ENCODE measurements around the gene PRRG4. TPM values are rescaled to one million over a fixed set of nuclear protein-coding genes. Genes with fewer than 3 reads are reported as not detected.
"Not testable (repeated sequence)": the region's sequence is repeated elsewhere in the genome, so short reads cannot be mapped to it uniquely, and the experiment has no call there.

PRRG4 gene
- total RNA-seq, 2 donors from 2014 or later: 0.42 to 0.52 TPM

- ATAC-seq (replicated peaks): no peak
- no peak overlapping the region for H3K4me3 Mint-ChIP-seq
- H3K27ac Mint-ChIP-seq: no peak overlapping the region
- H3K4me1 Mint-ChIP-seq: peaks cover 5% of the 10 kb centered on the region
- H3K36me3 Mint-ChIP-seq (ENCODE audit: low read depth): no peaks in the 10 kb centered on the region
- no peaks in the 10 kb centered on the region for H3K9me3 Mint-ChIP-seq
- peaks cover 10% of the 10 kb centered on the region for H3K27me3 Mint-ChIP-seq
These were observed 9.2 kb upstream of the PRRG4 start for GRCh38 chr11:32820497-32820896.

GRCh38 chr11:32821517-32821916 lies 8.2 kb upstream of the PRRG4 start:
- peaks cover 10% of the 10 kb centered on the region for H3K27me3 Mint-ChIP-seq
- peak; percentile 53 for ATAC-seq (replicated peaks)
- H3K4me3 Mint-ChIP-seq: no peak overlapping the region
- H3K9me3 Mint-ChIP-seq: no peaks in the 10 kb centered on the region
- H3K27ac Mint-ChIP-seq: no peak overlapping the region
- peaks cover 5% of the 10 kb centered on the region for H3K4me1 Mint-ChIP-seq
- H3K36me3 Mint-ChIP-seq (ENCODE audit: low read depth): no peaks in the 10 kb centered on the region

GRCh38 chr11:32821917-32822560 lies 7.7 kb upstream of the PRRG4 start:
- H3K4me3 Mint-ChIP-seq: no peak overlapping the region
- no peak for ATAC-seq (replicated peaks)
- peaks cover 5% of the 10 kb centered on the region for H3K4me1 Mint-ChIP-seq
- no peaks in the 10 kb centered on the region for H3K9me3 Mint-ChIP-seq
- no peaks in the 10 kb centered on the region for H3K36me3 Mint-ChIP-seq (ENCODE audit: low read depth)
- H3K27me3 Mint-ChIP-seq: peaks cover 10% of the 10 kb centered on the region
- no peak overlapping the region for H3K27ac Mint-ChIP-seq

GRCh38 chr11:32823617-32824016 lies 6.1 kb upstream of the PRRG4 start:
- not testable (repeated sequence) for ATAC-seq (replicated peaks); H3K36me3 Mint-ChIP-seq (ENCODE audit: low read depth)

GRCh38 chr11:32826113-32826512 lies 3.6 kb upstream of the PRRG4 start:
- H3K9me3 Mint-ChIP-seq: no peaks in the 10 kb centered on the region
- H3K27me3 Mint-ChIP-seq: peaks cover 30% of the 10 kb centered on the region
- peaks cover 9% of the 10 kb centered on the region for H3K4me1 Mint-ChIP-seq
- H3K27ac Mint-ChIP-seq: no peak overlapping the region
- H3K4me3 Mint-ChIP-seq: no peak overlapping the region
- no peaks in the 10 kb centered on the region for H3K36me3 Mint-ChIP-seq (ENCODE audit: low read depth)
- no peak for ATAC-seq (replicated peaks)

More at GRCh38 chr11:32823617-32824016, 6.1 kb upstream of the PRRG4 start:
- not testable (repeated sequence) for H3K27ac Mint-ChIP-seq, H3K4me1 Mint-ChIP-seq, H3K4me3 Mint-ChIP-seq, H3K9me3 Mint-ChIP-seq
- peaks cover 14% of the 10 kb centered on the region for H3K27me3 Mint-ChIP-seq

GRCh38 chr11:32827276-32827675 lies 2.5 kb upstream of the PRRG4 start:
- no peaks in the 10 kb centered on the region for H3K36me3 Mint-ChIP-seq (ENCODE audit: low read depth)
- ATAC-seq (replicated peaks): no peak
- H3K4me3 Mint-ChIP-seq: no peak overlapping the region
- no peaks in the 10 kb centered on the region for H3K9me3 Mint-ChIP-seq
- H3K27ac Mint-ChIP-seq: no peak overlapping the region
- peaks cover 4% of the 10 kb centered on the region for H3K4me1 Mint-ChIP-seq
- H3K27me3 Mint-ChIP-seq: peaks cover 32% of the 10 kb centered on the region

- H3K4me1 Mint-ChIP-seq: peaks cover 4% of the 10 kb centered on the region
- peaks cover 31% of the 10 kb centered on the region for H3K27me3 Mint-ChIP-seq
- no peaks in the 10 kb centered on the region for H3K9me3 Mint-ChIP-seq
- ATAC-seq (replicated peaks): peak; percentile 37
- peak overlapping the region; percentile 84 for H3K4me3 Mint-ChIP-seq
- H3K27ac Mint-ChIP-seq: peak overlapping the region; percentile 77
- H3K36me3 Mint-ChIP-seq (ENCODE audit: low read depth): no peaks in the 10 kb centered on the region
These were observed 509 bp upstream of the PRRG4 start for GRCh38 chr11:32829157-32829679.

- peak overlapping the region; percentile 84 for H3K4me3 Mint-ChIP-seq
- peaks cover 31% of the 10 kb centered on the region for H3K27me3 Mint-ChIP-seq
- no peak for ATAC-seq (replicated peaks)
- H3K4me1 Mint-ChIP-seq: peaks cover 4% of the 10 kb centered on the region
- no peaks in the 10 kb centered on the region for H3K9me3 Mint-ChIP-seq
- no peaks in the 10 kb centered on the region for H3K36me3 Mint-ChIP-seq (ENCODE audit: low read depth)
- no peak overlapping the region for H3K27ac Mint-ChIP-seq
These were observed 649 bp downstream of the PRRG4 start for GRCh38 chr11:32830413-32830738.

GRCh38 chr11:32830796-32831195 lies 1.1 kb downstream of the PRRG4 start:
- no peak for ATAC-seq (replicated peaks)
- H3K27me3 Mint-ChIP-seq: peaks cover 31% of the 10 kb centered on the region

GRCh38 chr11:32831221-32831620 lies 1.5 kb downstream of the PRRG4 start:
- H3K9me3 Mint-ChIP-seq: no peaks in the 10 kb centered on the region
- H3K27me3 Mint-ChIP-seq: peaks cover 31% of the 10 kb centered on the region
- H3K4me1 Mint-ChIP-seq: peaks cover 4% of the 10 kb centered on the region
- no peak for ATAC-seq (replicated peaks)
- H3K27ac Mint-ChIP-seq: no peak overlapping the region
- H3K36me3 Mint-ChIP-seq (ENCODE audit: low read depth): no peaks in the 10 kb centered on the region
- H3K4me3 Mint-ChIP-seq: peak overlapping the region; percentile 84

More at GRCh38 chr11:32830796-32831195, 1.1 kb downstream of the PRRG4 start:
- H3K9me3 Mint-ChIP-seq: no peaks in the 10 kb centered on the region
- H3K4me3 Mint-ChIP-seq: peak overlapping the region; percentile 84
- peaks cover 4% of the 10 kb centered on the region for H3K4me1 Mint-ChIP-seq
- H3K36me3 Mint-ChIP-seq (ENCODE audit: low read depth): no peaks in the 10 kb centered on the region
- no peak overlapping the region for H3K27ac Mint-ChIP-seq

GRCh38 chr11:32833921-32834320 lies 4.2 kb downstream of the PRRG4 start:
- no peak for ATAC-seq (replicated peaks)
- Mint-ChIP-seq H3K4me3 (no peak overlapping the region), H3K9me3 (no peaks in the 10 kb centered on the region), H3K27ac (no peak overlapping the region), H3K27me3 (peaks cover 25% of the 10 kb centered on the region), H3K36me3 (ENCODE audit: low read depth) (no peaks in the 10 kb centered on the region), H3K4me1 (peaks cover 4% of the 10 kb centered on the region)

GRCh38 chr11:32836946-32837345 lies 7.2 kb downstream of the PRRG4 start:
- no peaks in the 10 kb centered on the region for H3K9me3 Mint-ChIP-seq
- no peaks in the 10 kb centered on the region for H3K4me1 Mint-ChIP-seq
- H3K27ac Mint-ChIP-seq: no peak overlapping the region
- peaks cover 14% of the 10 kb centered on the region for H3K27me3 Mint-ChIP-seq
- no peak for ATAC-seq (replicated peaks)
- no peaks in the 10 kb centered on the region for H3K36me3 Mint-ChIP-seq (ENCODE audit: low read depth)
- no peak overlapping the region for H3K4me3 Mint-ChIP-seq

GRCh38 chr11:32838505-32839274 lies 9.0 kb downstream of the PRRG4 start:
- ATAC-seq (replicated peaks): no peak
- Mint-ChIP-seq H3K27me3 (peaks cover 5% of the 10 kb centered on the region), H3K4me1 (no peaks in the 10 kb centered on the region), H3K36me3 (ENCODE audit: low read depth) (no peaks in the 10 kb centered on the region), H3K4me3 (no peak overlapping the region), H3K27ac (no peak overlapping the region), H3K9me3 (no peaks in the 10 kb centered on the region)

GRCh38 chr11:32839308-32839707 lies 9.6 kb downstream of the PRRG4 start:
- H3K27ac Mint-ChIP-seq: no peak overlapping the region
- no peaks in the 10 kb centered on the region for H3K9me3 Mint-ChIP-seq
- peaks cover 5% of the 10 kb centered on the region for H3K27me3 Mint-ChIP-seq
- H3K4me1 Mint-ChIP-seq: no peaks in the 10 kb centered on the region
- H3K36me3 Mint-ChIP-seq (ENCODE audit: low read depth): no peaks in the 10 kb centered on the region
- ATAC-seq (replicated peaks): no peak
- H3K4me3 Mint-ChIP-seq: no peak overlapping the region

GRCh38 chr11:32840587-32840986 lies 10.9 kb downstream of the PRRG4 start:
- Mint-ChIP-seq H3K4me1 (no peaks in the 10 kb centered on the region), H3K4me3 (no peak overlapping the region), H3K9me3 (no peaks in the 10 kb centered on the region), H3K27ac (no peak overlapping the region), H3K27me3 (peaks cover 5% of the 10 kb centered on the region), H3K36me3 (ENCODE audit: low read depth) (no peaks in the 10 kb centered on the region)
- no peak for ATAC-seq (replicated peaks)

Measured in activated T-helper 17 cell treated with anti-CD3 and anti-CD28 coated beads, Interleukin-2, amount 50 U/mL, for 72 hours (primary cell).